NB4 (cell line): ENCODE data around the gene ZSWIM8.

Experiments used
- CTCF ChIP-seq: IDR thresholded peaks from one replicate; pipeline ENCODE4 v1.5.1; 2012; ENCODE audit warnings: low read depth, low read length
- MYC ChIP-seq: IDR thresholded peaks from 2 replicates; pipeline ENCODE4 v1.6.1; 2011; ENCODE audit warnings: low read depth, low read length
- POLR2A ChIP-seq: IDR thresholded peaks from 2 replicates; pipeline ENCODE4 v1.6.1; 2011; ENCODE audit warnings: mild to moderate bottlenecking; ENCODE audit not compliant: insufficient read length; ENCODE audit errors: extremely low read depth

DNA sequence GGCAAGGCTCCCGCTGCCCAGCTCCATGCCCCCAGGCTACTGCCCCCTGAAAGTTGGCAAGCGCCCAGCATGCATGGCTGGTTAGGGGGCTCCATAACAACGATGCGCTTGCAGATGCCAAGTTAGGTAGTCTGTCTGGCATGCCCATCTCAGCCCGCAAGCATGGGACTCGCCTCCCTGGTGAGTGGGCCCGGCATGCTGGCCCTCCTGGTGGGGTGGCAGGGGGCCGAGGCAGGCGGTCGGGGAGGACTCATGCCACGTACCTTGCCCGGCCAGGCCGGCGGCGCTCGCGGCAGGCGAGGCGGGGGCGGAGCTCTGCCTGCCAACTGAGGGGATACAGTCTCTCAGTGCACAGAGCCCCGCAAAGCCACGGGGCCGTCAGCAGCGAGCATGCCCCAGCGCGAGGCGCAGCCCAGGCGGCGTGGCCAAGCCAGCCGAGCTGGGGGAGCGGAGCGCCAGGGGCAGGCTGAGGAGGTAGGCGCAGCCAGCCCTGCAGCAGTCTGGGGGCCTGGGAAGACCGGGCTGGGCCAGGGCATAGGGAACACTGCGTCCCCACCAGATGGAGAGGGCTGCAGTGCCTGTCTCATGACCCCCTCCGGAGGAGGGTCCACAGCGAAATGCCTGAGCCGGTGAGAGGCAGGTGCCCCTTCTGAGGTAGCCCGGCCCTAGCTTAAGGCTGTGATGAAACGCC is 54.0 kb downstream of the ZSWIM8 start:
- TF ChIP-seq POLR2A = no peak
- no peak for TF ChIP-seq CTCF
- no peak for TF ChIP-seq MYC
